Measurements from ENCODE around the gene CACFD1. TPM values are rescaled to one million over a fixed set of nuclear protein-coding genes. Genes with fewer than 3 reads are reported as not detected.

CACFD1 gene
- total and polyA plus RNA-seq, 2 donors (not counting 3 experiments of a cell fraction or from before 2014, with no cell fraction given), result 9.7 to 11.5 TPM

GRCh38 chr9:133452562-133452961, 7.2 kb upstream of the CACFD1 start:
- Histone ChIP-seq H2AFZ (ENCODE audit: low read depth, low read length) (no peak overlapping the region), H4K20me1 (replicated peaks; ENCODE audit: control insufficient read depth, extremely low read depth, insufficient read depth, low read length) (no peaks in the 10 kb centered on the region), H3K27me3 (ENCODE audit: control insufficient read depth in 2 of 2, insufficient read depth in 2 of 2, low read length in 2 of 2) (no peaks in the 10 kb centered on the region), H3K79me2 (ENCODE audit: control insufficient read depth, insufficient read depth, low read length) (no peaks in the 10 kb centered on the region), H3K4me3 (replicated peaks in 1 of 3; ENCODE audit: insufficient read depth in 1 of 3, low read depth in 1 of 3, low read length in 3 of 3) (no peak overlapping the region), H3K9me1 (replicated peaks; ENCODE audit: control insufficient read depth, extremely low read depth, insufficient read depth, low read length) (no peaks in the 10 kb centered on the region), H3K36me3 (ENCODE audit: control insufficient read depth in 2 of 2, extremely low read depth in 1 of 2, insufficient read depth in 2 of 2, low read length in 2 of 2) (no peaks in the 10 kb centered on the region), H3K4me2 (ENCODE audit: insufficient read depth, low read length) (no peak overlapping the region), H3K9ac (replicated peaks; ENCODE audit: extremely low read depth, insufficient read depth, low read length) (no peak overlapping the region), H3K4me1 (ENCODE audit: control insufficient read depth, extremely low read depth, insufficient read depth, low read length) (no peaks in the 10 kb centered on the region), H3K9me3 (replicated peaks; ENCODE audit: control insufficient read depth, insufficient read depth, low read length) (no peaks in the 10 kb centered on the region), H3K27ac (ENCODE audit: insufficient read depth, low read depth, low read length) (no peak overlapping the region)
- intact Hi-C loops (cut with micrococcal nuclease) (no loop called here), dilution Hi-C loops (cut with MboI; ENCODE audit: extremely low pct_ligation_motif_present, low sequenced_read_pairs) (no loop called here)
- no peak for DNase-seq (ENCODE audit: low read depth, low spot score)
- ChIA-PET CTCF (interaction anchor here (1.5 kb wide), 1 partner anchor 267 kb away, joined by 4 read pairs; no protein-coding TSS in a partner anchor), POLR2A (no interaction called here)
- TF ChIP-seq GATA2 (IDR thresholded peaks at IDR 0.05; ENCODE audit: insufficient read depth, insufficient read length, low read depth, low read length) (no peak), EZH2 (IDR thresholded peaks at IDR 0.05; ENCODE audit: borderline replicate concordance, low read depth, low read length, severe bottlenecking) (no peak), MYC (IDR thresholded peaks at IDR 0.05; ENCODE audit: low read depth, low read length) (no peak), CTCF (IDR thresholded peaks at IDR 0.05; ENCODE audit: extremely low read depth in 1 of 2, insufficient read depth in 1 of 2, low read depth in 1 of 2, low read length in 2 of 2) (no peak), FOS (IDR thresholded peaks at IDR 0.05; ENCODE audit: borderline replicate concordance, insufficient read depth, low read length) (no peak), POLR2AphosphoS5 (IDR thresholded peaks at IDR 0.05; ENCODE audit: insufficient read depth, low read depth, low read length) (no peak), MAX (IDR thresholded peaks at IDR 0.05; ENCODE audit: insufficient read depth, insufficient read length) (no peak), POLR2A (IDR thresholded peaks at IDR 0.05; ENCODE audit: low read depth, low read length) (no peak), JUN (IDR thresholded peaks at IDR 0.05; ENCODE audit: borderline replicate concordance, insufficient read depth, insufficient read length, low read depth) (no peak)
- no TSS peak for BruUV-seq (replicated peaks)
- FAIRE-seq, result no peak

Data from endothelial cell of umbilical vein (primary cell).